CD4-positive, alpha-beta T cell treated with Interleukin-15 for 1 hour (primary cell): ENCODE data around the gene HPD.

ENCODE experiments used
- DNase-seq: peaks from one replicate; pipeline ENCODE4 v3.0.0-alpha.2; 2020

Gene HPD

GRCh38 chr12:121827351-121828099 is 31.1 kb downstream of the HPD start:
- no peak for DNase-seq

- no peak for DNase-seq
Observed at GRCh38 chr12:121826318-121827150, 32.1 kb downstream of the HPD start.

- no peak for DNase-seq
Observed at GRCh38 chr12:121825041-121825523, 33.6 kb downstream of the HPD start.

GRCh38 chr12:121823727-121824115 is 34.9 kb downstream of the HPD start:
- no peak for DNase-seq

GRCh38 chr12:121823101-121823726 is 35.4 kb downstream of the HPD start:
- no peak for DNase-seq

- DNase-seq: no peak
Observed at GRCh38 chr12:121822393-121823100, 36.1 kb downstream of the HPD start.

- DNase-seq: no peak
Observed at GRCh38 chr12:121820056-121820455, 38.6 kb downstream of the HPD start.

- DNase-seq: no peak
Observed at GRCh38 chr12:121819212-121819949, 39.3 kb downstream of the HPD start.

GRCh38 chr12:121817648-121818043 is 41.0 kb downstream of the HPD start:
- DNase-seq: no peak

GRCh38 chr12:121816925-121817647 is 41.6 kb downstream of the HPD start:
- DNase-seq: no peak

- no peak for DNase-seq
Observed at GRCh38 chr12:121815263-121815662, 43.4 kb downstream of the HPD start.

- DNase-seq: no peak
Observed at GRCh38 chr12:121814429-121815119, 44.1 kb downstream of the HPD start.

- DNase-seq: no peak
Observed at GRCh38 chr12:121813951-121814350, 44.7 kb downstream of the HPD start.

- no peak for DNase-seq
Observed at GRCh38 chr12:121812921-121813896, 45.5 kb downstream of the HPD start.

- no peak for DNase-seq
Observed at GRCh38 chr12:121812320-121812871, 46.3 kb downstream of the HPD start.

- peak; percentile 63 for DNase-seq
Observed at GRCh38 chr12:121811434-121812319, 47.0 kb downstream of the HPD start.

- DNase-seq: no peak
Observed at GRCh38 chr12:121810833-121811433, 47.7 kb downstream of the HPD start.
